GM20431 (cell line): ENCODE data around the gene ANKRD31.
"Not testable (repeated sequence)": the region's sequence is repeated elsewhere in the genome, so short reads cannot be mapped to it uniquely, and the experiment has no call there.

Source experiments
- in situ Hi-C: fragments of 300-500 bp; cut with MseI, MboI; formaldehyde crosslinking; loops from one replicate; pipeline ENCODE4 v1.15.0; 2020; ENCODE audit warnings: low sequenced_read_pairs; ENCODE audit not compliant: unreplicated experiment

Gene ANKRD31

GRCh38 chr5:75168026-75168735, 68.5 kb downstream of the ANKRD31 start:
- in situ Hi-C loops = no loop called here

- in situ Hi-C loops = no loop called here
Observed at GRCh38 chr5:75167345-75167744, 69.3 kb downstream of the ANKRD31 start.

DNA sequence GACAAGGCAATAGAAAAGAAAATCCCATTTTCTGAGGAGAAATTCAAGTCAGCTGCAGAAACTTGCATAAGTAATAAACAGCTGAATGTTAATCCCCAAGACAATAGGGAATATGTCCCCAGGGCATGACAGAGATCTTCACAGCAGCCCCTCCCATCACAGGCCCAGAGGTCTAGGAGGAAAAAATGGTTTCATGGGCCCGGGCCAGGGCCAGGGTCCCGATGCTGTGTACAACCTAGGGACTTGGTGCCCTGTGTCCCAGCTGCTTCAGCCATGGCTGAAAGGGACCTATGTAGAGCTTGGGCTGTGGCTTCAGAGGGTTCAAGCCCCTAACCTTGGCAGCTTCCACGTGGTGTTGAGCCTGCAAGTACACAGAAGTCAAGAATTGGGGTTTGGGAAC, 75.2 kb downstream of the ANKRD31 start:
- in situ Hi-C loops = not testable (repeated sequence)

GRCh38 chr5:75156585-75156984, 80.1 kb downstream of the ANKRD31 start:
- in situ Hi-C loops = no loop called here

DNA sequence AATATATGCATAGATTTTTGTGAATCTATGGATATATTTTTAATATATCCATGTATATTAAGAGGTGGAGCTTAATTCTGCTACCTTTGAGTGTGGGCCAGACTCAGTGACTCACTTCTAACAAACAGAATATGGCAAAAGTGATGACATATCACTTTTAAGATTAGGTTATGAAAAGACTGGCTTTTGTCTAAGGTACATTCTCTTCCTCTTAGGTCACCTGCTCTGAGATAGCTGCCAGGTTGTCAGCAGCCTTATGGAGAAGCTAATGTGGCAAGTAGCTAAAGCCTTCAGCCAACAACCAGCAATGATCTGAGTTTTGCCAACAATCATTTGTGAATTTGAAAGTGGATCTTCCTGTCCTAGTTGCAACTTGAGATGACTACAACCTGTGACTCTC, 83.8 kb downstream of the ANKRD31 start:
- in situ Hi-C loops = no loop called here

- in situ Hi-C loops = no loop called here
Observed at GRCh38 chr5:75148051-75148450, 88.6 kb downstream of the ANKRD31 start.

DNA sequence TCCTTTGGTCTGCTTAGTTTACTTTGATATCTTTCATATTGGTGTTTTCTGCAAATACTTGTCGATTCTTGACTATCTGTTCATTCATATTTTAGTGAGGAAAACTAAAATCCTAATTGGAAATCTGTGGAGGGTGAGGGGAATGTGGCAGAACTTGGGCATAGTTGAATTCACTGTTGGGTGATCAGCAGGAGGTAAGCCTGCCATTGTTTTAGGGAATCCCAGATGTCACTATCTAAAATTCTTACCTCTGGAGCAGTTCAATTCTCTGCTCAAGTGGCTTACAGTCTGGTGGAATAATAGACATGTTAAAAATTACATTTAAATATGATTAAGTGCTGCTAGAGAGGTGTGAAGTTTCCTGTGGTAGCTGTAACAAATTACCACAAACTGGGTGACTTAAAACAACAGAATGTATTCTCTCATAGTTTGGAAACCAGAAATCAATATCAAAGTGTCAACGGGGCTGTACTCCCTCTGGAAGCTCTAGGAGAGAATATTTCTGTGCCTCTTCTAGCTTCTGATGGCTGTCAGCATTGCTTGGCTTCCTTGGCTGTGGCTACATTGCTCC, 94.0 kb downstream of the ANKRD31 start:
- in situ Hi-C loops = no loop called here

DNA sequence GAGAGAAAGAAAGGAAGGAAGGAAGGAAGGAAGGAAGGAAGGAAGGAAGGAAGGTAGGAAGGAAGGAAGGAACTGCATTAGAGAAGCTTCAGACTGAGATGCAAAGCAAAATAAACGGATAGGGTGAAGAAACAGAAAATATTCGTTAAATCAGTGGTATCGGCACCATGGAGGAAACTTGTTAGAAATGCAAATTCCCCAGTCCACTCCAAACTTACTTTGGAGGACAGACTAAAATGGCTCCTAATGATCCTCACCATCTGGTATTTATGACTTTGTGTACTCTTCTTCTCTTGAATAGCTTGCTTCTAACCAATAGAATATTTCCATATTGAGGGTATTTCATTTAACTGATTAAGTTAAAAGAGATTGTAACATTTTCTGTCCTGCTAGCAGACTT, 96.4 kb downstream of the ANKRD31 start:
- in situ Hi-C loops = no loop called here

GRCh38 chr5:75138689-75139088, 98.0 kb downstream of the ANKRD31 start:
- in situ Hi-C loops = no loop called here

- in situ Hi-C loops = no loop called here
Observed at GRCh38 chr5:75130818-75131349, 105.8 kb downstream of the ANKRD31 start.

DNA sequence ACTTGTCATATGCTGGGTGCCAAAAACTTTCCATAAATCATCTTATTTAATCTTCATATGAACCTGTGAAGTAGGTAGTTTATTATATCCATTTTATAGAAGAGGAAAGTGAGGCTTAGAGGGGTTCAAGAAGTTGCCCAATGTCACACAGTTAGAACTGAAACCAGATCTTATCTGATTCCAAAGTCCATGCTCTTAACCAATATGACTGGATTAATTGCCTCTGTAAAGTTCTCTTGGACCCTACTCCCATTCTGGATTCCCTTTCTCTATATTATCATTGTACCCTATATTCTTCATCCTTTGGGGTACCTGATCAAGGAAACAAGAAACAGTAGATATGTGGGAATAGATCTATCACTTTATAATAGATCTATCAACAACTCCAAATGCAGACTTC, 119.8 kb downstream of the ANKRD31 start:
- in situ Hi-C loops = no loop called here

GRCh38 chr5:75114311-75114710, 122.4 kb downstream of the ANKRD31 start:
- in situ Hi-C loops = not testable (repeated sequence)

DNA sequence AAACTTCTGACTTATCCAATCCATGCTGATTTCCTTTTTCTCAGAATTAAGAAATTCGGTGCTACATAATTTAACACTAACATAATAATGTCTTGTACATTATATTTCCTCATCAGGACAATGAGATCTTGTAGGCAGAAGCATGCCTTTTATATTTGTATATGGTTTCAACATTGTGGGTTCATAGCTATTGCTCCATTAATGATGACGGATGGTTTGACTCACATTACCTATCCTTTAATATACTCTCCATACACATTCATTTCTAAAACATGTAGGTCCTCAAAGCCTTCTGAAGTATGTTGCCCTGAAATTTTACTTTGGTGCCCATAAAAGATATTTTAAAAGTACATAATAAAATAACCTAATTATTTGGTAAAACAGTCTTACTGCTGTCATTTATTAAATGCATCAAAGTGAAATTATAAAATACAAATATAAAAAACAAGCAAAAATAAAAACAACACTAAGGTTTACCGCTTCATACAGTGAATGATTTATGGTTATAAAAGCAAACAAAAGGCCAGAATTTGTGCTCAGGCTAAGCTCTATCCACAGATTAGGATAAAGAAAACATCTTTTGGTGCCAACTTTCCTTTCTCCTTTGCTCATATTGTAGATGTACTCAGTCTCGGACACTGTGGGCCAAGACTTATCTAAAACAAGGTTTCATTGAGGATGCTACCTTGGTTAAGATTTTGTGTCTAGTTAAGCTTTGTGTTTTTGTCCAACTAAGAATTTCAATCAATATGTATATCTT, 123.1 kb downstream of the ANKRD31 start:
- in situ Hi-C loops = no loop called here

- in situ Hi-C loops = no loop called here
Observed at GRCh38 chr5:75108931-75109596, 127.6 kb downstream of the ANKRD31 start.

GRCh38 chr5:75108515-75108914, 128.2 kb downstream of the ANKRD31 start:
- in situ Hi-C loops = no loop called here

- in situ Hi-C loops = not testable (repeated sequence)
Observed at GRCh38 chr5:75095956-75096355, 140.7 kb downstream of the ANKRD31 start.

DNA sequence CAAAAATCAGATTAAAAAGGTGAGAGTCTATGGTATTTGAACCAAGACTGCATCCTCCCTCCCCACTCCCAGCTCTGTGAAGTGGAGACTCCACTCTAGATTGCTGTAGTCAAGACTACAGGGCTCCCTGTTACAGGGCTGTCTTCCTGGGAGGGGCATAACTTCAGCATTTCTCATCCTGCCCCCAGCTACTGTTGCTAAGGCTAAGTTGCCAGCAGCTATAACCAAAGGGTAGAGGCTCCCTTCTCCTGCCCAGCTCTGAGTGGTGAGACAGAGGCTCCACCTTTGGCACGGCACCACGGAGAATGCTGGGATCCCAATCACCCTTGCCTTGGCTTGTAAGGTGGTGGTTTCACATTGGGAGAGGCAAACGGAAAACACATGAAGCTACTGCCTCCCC, 145.1 kb downstream of the ANKRD31 start:
- in situ Hi-C loops = no loop called here

DNA sequence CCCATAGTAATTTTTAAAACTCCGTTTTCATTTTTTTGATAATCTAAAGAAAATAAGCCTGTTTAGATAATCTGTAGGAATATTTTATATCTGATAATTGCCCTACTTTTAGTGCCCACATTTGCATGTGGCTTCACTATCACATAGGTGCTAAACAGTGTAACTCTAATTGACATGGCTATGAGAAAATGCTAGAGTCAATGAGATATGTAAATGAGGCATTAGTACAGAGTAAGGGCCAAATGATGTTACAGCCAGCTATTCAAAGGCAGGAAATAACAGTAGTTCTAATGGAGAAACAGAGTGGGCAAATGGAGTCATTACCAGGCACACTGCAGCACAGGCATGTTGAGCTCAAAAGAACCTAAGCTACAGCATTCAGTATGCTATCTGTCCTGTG, 147.0 kb downstream of the ANKRD31 start:
- in situ Hi-C loops = no loop called here

DNA sequence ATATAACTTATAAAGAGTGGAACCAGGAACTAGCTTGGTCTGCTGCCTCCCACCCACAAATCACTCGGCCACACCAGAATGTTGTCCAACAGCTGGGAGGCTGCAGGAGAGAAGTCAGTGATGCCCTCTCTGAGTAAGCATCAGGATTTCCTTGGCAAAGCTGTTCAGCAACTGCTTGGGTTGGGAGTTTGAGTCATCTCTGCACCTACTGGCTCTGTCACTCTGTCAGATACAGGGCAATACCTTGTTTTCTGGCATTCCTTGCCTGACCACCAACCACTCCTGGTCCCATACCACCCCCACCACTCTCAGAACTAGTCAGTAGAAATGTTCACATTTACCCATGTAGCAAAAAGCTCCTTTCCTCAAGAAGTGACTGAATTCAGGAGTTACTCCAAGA, 147.5 kb downstream of the ANKRD31 start:
- in situ Hi-C loops = no loop called here

DNA sequence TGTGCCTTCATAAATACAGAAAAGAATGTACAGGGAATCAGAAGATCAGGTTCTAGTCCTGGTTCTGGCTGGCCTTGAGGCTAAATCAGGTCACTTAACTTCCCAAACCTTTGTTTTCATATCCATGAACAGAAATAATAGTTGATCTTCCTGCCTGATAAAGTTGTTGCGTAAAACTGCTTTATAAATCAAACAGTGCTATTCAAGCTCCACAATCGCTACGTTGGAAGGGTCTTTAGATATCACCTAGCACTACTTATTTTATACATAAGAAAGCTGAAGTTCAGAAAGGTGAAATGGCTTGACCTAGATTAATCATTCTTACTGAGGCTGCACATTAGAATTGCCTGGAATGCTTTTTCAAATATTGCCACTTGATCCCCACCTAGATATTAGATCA, 148.0 kb downstream of the ANKRD31 start:
- in situ Hi-C loops = no loop called here

GRCh38 chr5:75081510-75081909, 155.2 kb downstream of the ANKRD31 start:
- in situ Hi-C loops = no loop called here
